ENCODE data around the gene MSX1. TPM values are rescaled to one million over a fixed set of nuclear protein-coding genes. Genes with fewer than 3 reads are reported as not detected.

Gene MSX1
- total RNA-seq, 1 donor from 2014 or later, result 2.1 TPM

DNA sequence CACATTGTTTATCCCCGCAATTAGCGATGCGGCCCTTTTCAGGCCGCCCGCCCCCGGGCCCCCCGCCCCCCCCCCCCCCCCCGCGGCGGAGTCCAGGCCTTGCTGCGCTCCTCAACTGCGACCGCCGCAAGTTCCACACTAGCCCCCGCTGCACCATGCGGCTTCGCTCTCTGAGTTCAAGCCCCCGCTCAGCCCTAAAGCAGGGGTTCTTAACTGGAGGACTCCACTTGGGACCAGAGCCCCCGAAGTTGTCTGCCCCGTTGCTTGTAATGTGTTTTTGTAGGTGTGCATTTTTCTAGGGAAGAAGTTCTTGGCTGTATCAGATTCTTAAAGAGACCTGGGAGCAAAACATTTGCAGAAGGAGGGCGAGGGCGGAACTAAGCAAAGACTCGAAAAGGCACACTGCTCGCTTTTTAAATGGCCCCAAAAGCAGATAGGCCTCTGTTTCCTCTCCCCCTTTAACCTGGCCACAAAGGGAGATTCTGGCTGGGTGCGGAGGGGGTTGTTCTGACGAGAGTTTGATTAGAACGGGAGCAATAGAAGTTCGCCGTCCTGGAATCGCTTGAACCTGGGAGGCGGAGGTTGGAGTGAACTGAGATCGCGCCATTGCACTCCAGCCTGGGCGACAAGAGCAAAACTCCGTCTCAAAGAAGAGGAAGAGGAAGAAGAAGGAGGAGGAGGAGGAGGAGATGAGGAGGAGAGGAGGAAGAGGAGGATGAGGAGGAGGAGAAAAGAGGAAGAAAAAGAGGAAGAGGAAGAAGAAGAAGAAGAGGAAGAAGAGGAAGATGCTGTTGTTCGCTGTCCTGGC is 2.3 kb upstream of the MSX1 start:
- TF ChIP-seq, protein P1, sequence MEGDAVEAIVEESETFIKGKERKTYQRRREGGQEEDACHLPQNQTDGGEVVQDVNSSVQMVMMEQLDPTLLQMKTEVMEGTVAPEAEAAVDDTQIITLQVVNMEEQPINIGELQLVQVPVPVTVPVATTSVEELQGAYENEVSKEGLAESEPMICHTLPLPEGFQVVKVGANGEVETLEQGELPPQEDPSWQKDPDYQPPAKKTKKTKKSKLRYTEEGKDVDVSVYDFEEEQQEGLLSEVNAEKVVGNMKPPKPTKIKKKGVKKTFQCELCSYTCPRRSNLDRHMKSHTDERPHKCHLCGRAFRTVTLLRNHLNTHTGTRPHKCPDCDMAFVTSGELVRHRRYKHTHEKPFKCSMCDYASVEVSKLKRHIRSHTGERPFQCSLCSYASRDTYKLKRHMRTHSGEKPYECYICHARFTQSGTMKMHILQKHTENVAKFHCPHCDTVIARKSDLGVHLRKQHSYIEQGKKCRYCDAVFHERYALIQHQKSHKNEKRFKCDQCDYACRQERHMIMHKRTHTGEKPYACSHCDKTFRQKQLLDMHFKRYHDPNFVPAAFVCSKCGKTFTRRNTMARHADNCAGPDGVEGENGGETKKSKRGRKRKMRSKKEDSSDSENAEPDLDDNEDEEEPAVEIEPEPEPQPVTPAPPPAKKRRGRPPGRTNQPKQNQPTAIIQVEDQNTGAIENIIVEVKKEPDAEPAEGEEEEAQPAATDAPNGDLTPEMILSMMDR (IDR thresholded peaks at IDR 0.05), result no peak
- no peaks in the 10 kb centered on the region for H3K36me3 ChIP-seq
- no peak for DNase-seq
- peaks cover 90% of the 10 kb centered on the region for H3K27me3 ChIP-seq (ENCODE audit: low read depth)
- intact Hi-C loops (cut with DNase I), result no loop called here
- no peak overlapping the region for H3K27ac ChIP-seq
- H3K9me3 ChIP-seq, result no peaks in the 10 kb centered on the region
- ATAC-seq, result no peak
- peaks cover 47% of the 10 kb centered on the region for H3K4me1 ChIP-seq
- H3K4me3 ChIP-seq, result peak overlapping the region; percentile 39

DNA sequence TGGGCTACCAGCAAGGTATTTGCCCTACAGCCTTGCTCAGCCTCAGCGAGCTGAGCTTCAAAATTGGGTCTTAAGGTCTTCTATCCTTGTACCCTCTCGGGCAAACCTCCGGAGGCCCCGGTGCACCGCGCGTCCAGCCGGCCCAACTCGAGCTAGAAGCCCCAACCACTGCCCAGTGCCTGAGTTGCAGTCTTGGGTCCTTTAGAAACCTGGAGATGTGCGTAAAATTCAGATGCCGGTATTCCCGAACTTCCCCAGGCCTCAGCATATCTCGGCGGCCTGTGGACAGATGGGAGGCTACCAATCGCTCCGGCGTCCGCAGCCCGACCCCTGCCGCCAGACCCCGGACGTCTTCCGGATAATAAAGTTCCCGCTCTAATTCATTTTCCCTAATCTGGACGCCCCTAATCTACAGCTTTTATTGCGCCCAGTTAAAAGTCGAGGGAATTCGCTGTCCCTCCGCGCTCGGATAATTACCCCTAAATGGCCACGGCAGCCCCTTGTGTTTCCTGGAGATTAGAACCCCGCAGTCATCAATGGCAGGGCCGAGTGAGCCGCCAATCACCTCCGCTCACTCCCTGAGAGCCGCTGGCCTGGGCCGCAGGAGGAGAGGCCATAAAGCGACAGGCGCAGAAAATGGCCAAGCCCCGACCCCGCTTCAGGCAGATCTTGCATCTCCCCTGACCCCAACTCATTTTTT is 1.5 kb upstream of the MSX1 start:
- H3K9me3 ChIP-seq, result no peaks in the 10 kb centered on the region
- H3K4me1 ChIP-seq, result peaks cover 41% of the 10 kb centered on the region
- DNase-seq (no peak), ATAC-seq (no peak)
- H3K27me3 ChIP-seq (ENCODE audit: low read depth), result peaks cover 91% of the 10 kb centered on the region
- H3K27ac ChIP-seq, result no peak overlapping the region
- no peak overlapping the region for H3K4me3 ChIP-seq
- H3K36me3 ChIP-seq, result no peaks in the 10 kb centered on the region
- TF ChIP-seq, protein P1 (IDR thresholded peaks at IDR 0.05), result no peak
- intact Hi-C loops (cut with DNase I), result no loop called here

DNA sequence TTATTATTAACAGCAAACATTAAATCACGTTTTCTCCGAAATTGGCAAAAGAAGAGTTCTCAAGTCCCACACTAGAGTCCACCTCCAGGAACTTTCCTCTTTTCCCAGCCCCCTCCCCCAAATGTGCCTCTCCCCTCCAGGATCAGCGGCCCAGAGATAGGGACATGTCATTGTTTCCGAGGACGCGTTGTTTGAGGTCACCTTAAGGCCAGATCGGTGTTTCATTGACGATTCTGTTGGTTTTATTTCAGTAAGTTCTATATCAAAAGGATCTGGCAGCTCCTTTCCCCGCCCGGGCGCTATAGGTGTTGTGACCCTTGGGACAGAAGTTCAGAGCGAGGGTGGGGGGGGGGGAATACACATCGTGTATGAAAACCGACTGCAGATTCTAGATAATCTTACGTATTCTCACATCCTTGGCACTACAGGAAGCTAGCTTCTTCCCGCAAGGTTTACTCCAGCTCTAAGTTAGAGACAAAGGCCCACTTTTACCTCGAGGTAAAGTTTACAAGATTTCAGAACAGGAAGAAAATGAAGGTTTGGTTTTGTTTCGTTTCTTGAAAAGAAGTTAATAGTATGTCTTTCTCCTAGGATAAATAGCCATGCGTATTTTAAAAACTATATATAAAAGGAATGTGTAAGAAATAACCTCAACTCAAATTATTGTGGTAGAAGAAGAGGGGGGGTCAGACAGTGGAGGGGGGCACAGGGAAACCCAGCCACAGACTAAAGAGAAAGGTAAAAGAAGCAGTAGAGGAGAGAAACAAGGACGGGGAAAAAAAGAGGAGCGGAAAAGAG is 739 bp upstream of the MSX1 start:
- peak overlapping the region; percentile 70 for H3K4me3 ChIP-seq
- no peak for DNase-seq
- no peak for ATAC-seq
- intact Hi-C loops (cut with DNase I), result no loop called here
- H3K36me3 ChIP-seq, result no peaks in the 10 kb centered on the region
- peaks cover 91% of the 10 kb centered on the region for H3K27me3 ChIP-seq (ENCODE audit: low read depth)
- H3K9me3 ChIP-seq, result no peaks in the 10 kb centered on the region
- peaks cover 35% of the 10 kb centered on the region for H3K4me1 ChIP-seq
- TF ChIP-seq, protein P1 (IDR thresholded peaks at IDR 0.05), result no peak
- no peak overlapping the region for H3K27ac ChIP-seq

DNA sequence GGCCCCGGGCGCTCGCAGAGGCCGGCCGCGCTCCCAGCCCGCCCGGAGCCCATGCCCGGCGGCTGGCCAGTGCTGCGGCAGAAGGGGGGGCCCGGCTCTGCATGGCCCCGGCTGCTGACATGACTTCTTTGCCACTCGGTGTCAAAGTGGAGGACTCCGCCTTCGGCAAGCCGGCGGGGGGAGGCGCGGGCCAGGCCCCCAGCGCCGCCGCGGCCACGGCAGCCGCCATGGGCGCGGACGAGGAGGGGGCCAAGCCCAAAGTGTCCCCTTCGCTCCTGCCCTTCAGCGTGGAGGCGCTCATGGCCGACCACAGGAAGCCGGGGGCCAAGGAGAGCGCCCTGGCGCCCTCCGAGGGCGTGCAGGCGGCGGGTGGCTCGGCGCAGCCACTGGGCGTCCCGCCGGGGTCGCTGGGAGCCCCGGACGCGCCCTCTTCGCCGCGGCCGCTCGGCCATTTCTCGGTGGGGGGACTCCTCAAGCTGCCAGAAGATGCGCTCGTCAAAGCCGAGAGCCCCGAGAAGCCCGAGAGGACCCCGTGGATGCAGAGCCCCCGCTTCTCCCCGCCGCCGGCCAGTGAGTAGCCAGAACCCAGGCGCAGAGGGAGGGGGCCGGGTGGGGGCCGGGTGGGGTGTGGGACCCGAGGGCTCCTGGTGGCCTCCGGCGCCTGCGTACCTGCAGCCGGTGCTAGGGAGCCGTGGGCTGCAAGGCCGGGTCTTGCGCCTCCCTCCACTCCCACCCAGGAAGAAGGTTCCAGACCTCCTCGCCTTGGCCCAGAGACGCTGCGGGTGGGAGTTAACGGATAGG is 534 bp downstream of the MSX1 start:
- peaks cover 90% of the 10 kb centered on the region for H3K27me3 ChIP-seq (ENCODE audit: low read depth)
- peaks cover 35% of the 10 kb centered on the region for H3K4me1 ChIP-seq
- no peaks in the 10 kb centered on the region for H3K9me3 ChIP-seq
- ATAC-seq, result peak; percentile 24 to 36
- peak overlapping the region; percentile 36 for H3K27ac ChIP-seq
- intact Hi-C loops (cut with DNase I), result no loop called here
- H3K36me3 ChIP-seq, result no peaks in the 10 kb centered on the region
- peak overlapping the region; percentile 70 for H3K4me3 ChIP-seq
- no peak for DNase-seq
- TF ChIP-seq, protein P1 (IDR thresholded peaks at IDR 0.05), result no peak

Measured in lower lobe of right lung (tissue), 2 donors.